WTC11 (cell line): Measurements from ENCODE around the gene FAM78B.

Source experiments
- CTCF ChIP-seq: fragments of 200-600 bp; IDR thresholded peaks from 2 replicates; pipeline ENCODE4 v1.8.0; 2022; ENCODE audit warnings: antibody characterized with exemption
- MYBL2 ChIP-seq: sonication (generic); formaldehyde crosslinking; IDR thresholded peaks from 2 replicates; pipeline ENCODE4 v1.8.1; 2023; ENCODE audit warnings: mild to moderate bottlenecking, moderate library complexity, missing genetic modification reagents
- NFE2L1 ChIP-seq: sonication (generic); formaldehyde crosslinking; IDR thresholded peaks from 2 replicates; pipeline ENCODE4 v1.8.1; 2023; ENCODE audit warnings: missing genetic modification reagents
- USF2 ChIP-seq: sonication (generic); formaldehyde crosslinking; IDR thresholded peaks from 2 replicates; pipeline ENCODE4 v1.8.1; 2023; ENCODE audit warnings: mild to moderate bottlenecking, missing genetic modification reagents, moderate library complexity
- ZNF263 ChIP-seq: sonication (generic); formaldehyde crosslinking; IDR thresholded peaks from 2 replicates; pipeline ENCODE4 v1.8.1; 2022; ENCODE audit warnings: low read depth, mild to moderate bottlenecking, moderate library complexity, missing genetic modification reagents

GRCh38 chr1:166184012-166184411 lies 17.2 kb upstream of the FAM78B start:
- TF ChIP-seq CTCF: no peak
- TF ChIP-seq USF2 (CRISPR knock-in tag): no peak
- no peak for TF ChIP-seq ZNF263 (CRISPR knock-in tag)
- no peak for TF ChIP-seq NFE2L1 (CRISPR knock-in tag)
- TF ChIP-seq MYBL2 (CRISPR knock-in tag): no peak
